ENCODE data around the gene AICDA. TPM values are rescaled to one million over a fixed set of nuclear protein-coding genes. Genes with fewer than 3 reads are reported as not detected.

AICDA gene
- total RNA-seq, 1 experiment from 2014 or later: 0.13 TPM

- H3K36me3 Mint-ChIP-seq: peaks cover 21% of the 10 kb centered on the region
- peaks cover 24% of the 10 kb centered on the region for H3K9me3 Mint-ChIP-seq
- ATAC-seq (no peak), DNase-seq (ENCODE audit: low spot score) (no peak)
- no peaks in the 10 kb centered on the region for H3K27me3 Mint-ChIP-seq (ENCODE audit: low read depth)
- no peak for TF ChIP-seq CREM (CRISPR knock-in tag; IDR thresholded peaks at IDR 0.05)
- no peak for TF ChIP-seq PRRX2 (CRISPR knock-in tag; IDR thresholded peaks at IDR 0.05)
- TF ChIP-seq GTF2I (CRISPR knock-in tag; conservative IDR thresholded peaks at IDR 0.05): no peak
- no peak for TF ChIP-seq ZNF416 (CRISPR knock-in tag; IDR thresholded peaks at IDR 0.05)
- TF ChIP-seq ZSCAN18 (CRISPR knock-in tag; IDR thresholded peaks at IDR 0.05): no peak
- TF ChIP-seq ATF3 (CRISPR knock-in tag; conservative IDR thresholded peaks at IDR 0.05): no peak
- no peak for TF ChIP-seq ESRRA (CRISPR knock-in tag; IDR thresholded peaks at IDR 0.05; ENCODE audit: borderline replicate concordance)
- TF ChIP-seq MYBL2 (CRISPR knock-in tag; IDR thresholded peaks at IDR 0.05): no peak
- no peak for TF ChIP-seq GABPB1 (CRISPR knock-in tag; IDR thresholded peaks at IDR 0.05)
- no peak for TF ChIP-seq SP1 (CRISPR knock-in tag; conservative IDR thresholded peaks at IDR 0.05)
- no peak for TF ChIP-seq ATF2 (CRISPR knock-in tag; IDR thresholded peaks at IDR 0.05; ENCODE audit: borderline replicate concordance, low read depth)
- no peak for TF ChIP-seq CTCF (IDR thresholded peaks at IDR 0.05)
- TF ChIP-seq NFATC4 (CRISPR knock-in tag; IDR thresholded peaks at IDR 0.05): no peak
- no peak for TF ChIP-seq ZMAT4 (CRISPR knock-in tag; IDR thresholded peaks at IDR 0.05)
- TF ChIP-seq AR (CRISPR knock-in tag; IDR thresholded peaks at IDR 0.05): no peak
- no peak for TF ChIP-seq NR1H2 (CRISPR knock-in tag; IDR thresholded peaks at IDR 0.05)
- no peak for TF ChIP-seq EMX1 (CRISPR knock-in tag; IDR thresholded peaks at IDR 0.05)
- TF ChIP-seq FOXJ3 (CRISPR knock-in tag; IDR thresholded peaks at IDR 0.05; ENCODE audit: borderline replicate concordance): no peak
- no peak overlapping the region for H3K27ac Mint-ChIP-seq
- H3K4me3 Mint-ChIP-seq: no peak overlapping the region
- CTCF ChIA-PET: no interaction called here
- POLR2A ChIA-PET: no interaction called here
- H3K4me1 Mint-ChIP-seq: peaks cover 35% of the 10 kb centered on the region
Observed at GRCh38 chr12:8559676-8560075, 53.0 kb downstream of the AICDA start.

GRCh38 chr12:8556531-8557097 lies 56.0 kb downstream of the AICDA start:
- ATAC-seq (no peak), DNase-seq (ENCODE audit: low spot score) (no peak)
- peaks cover 11% of the 10 kb centered on the region for H3K36me3 Mint-ChIP-seq
- no peak overlapping the region for H3K27ac Mint-ChIP-seq
- POLR2A ChIA-PET: no interaction called here
- H3K27me3 Mint-ChIP-seq (ENCODE audit: low read depth): no peaks in the 10 kb centered on the region
- peaks cover 13% of the 10 kb centered on the region for H3K4me1 Mint-ChIP-seq
- H3K4me3 Mint-ChIP-seq: no peak overlapping the region
- no peak for TF ChIP-seq NFYB (CRISPR knock-in tag; conservative IDR thresholded peaks at IDR 0.05; ENCODE audit: low read depth)
- no peak for TF ChIP-seq NR3C1 (CRISPR knock-in tag; conservative IDR thresholded peaks at IDR 0.05; ENCODE audit: low read depth)
- no peak for TF ChIP-seq ERG (CRISPR knock-in tag; IDR thresholded peaks at IDR 0.05)
- no peak for TF ChIP-seq ZNF232 (CRISPR knock-in tag; IDR thresholded peaks at IDR 0.05)
- CTCF ChIA-PET: interaction anchor here (0.5 to 2.3 kb wide), 2 partner anchors 12 to 46 kb away, joined by 4 to 12 read pairs; no protein-coding TSS in a partner anchor
- H3K9me3 Mint-ChIP-seq: peaks cover 12% of the 10 kb centered on the region

Measured in WTC11 (cell line).